ENCODE results near the gene FAM156A. TPM values are rescaled to one million over a fixed set of nuclear protein-coding genes. Genes with fewer than 3 reads are reported as not detected.

Gene FAM156A
- total and polyA plus RNA-seq, 2 donors (not counting 3 experiments of a cell fraction or from before 2014, with no cell fraction given): 15.3 to 16.1 TPM

GRCh38 chrX:52990848-52991247 is 32.5 kb upstream of the FAM156A start:
- Histone ChIP-seq H3K27ac (ENCODE audit: insufficient read depth, low read depth, low read length) (no peak overlapping the region), H4K20me1 (replicated peaks; ENCODE audit: control insufficient read depth, extremely low read depth, insufficient read depth, low read length) (no peaks in the 10 kb centered on the region), H3K79me2 (ENCODE audit: control insufficient read depth, insufficient read depth, low read length) (peaks cover 11% of the 10 kb centered on the region), H2AFZ (ENCODE audit: low read depth, low read length) (no peak overlapping the region), H3K4me1 (ENCODE audit: control insufficient read depth, extremely low read depth, insufficient read depth, low read length) (peaks cover 6% of the 10 kb centered on the region), H3K27me3 (ENCODE audit: control insufficient read depth in 2 of 2, insufficient read depth in 2 of 2, low read length in 2 of 2) (no peaks in the 10 kb centered on the region), H3K9me3 (replicated peaks; ENCODE audit: control insufficient read depth, insufficient read depth, low read length) (no peaks in the 10 kb centered on the region), H3K4me2 (ENCODE audit: insufficient read depth, low read length) (no peak overlapping the region), H3K9me1 (replicated peaks; ENCODE audit: control insufficient read depth, extremely low read depth, insufficient read depth, low read length) (no peaks in the 10 kb centered on the region), H3K36me3 (ENCODE audit: control insufficient read depth in 2 of 2, extremely low read depth in 1 of 2, insufficient read depth in 2 of 2, low read length in 2 of 2) (no peaks in the 10 kb centered on the region), H3K4me3 (replicated peaks in 1 of 3; ENCODE audit: insufficient read depth in 1 of 3, low read depth in 1 of 3, low read length in 3 of 3) (no peak overlapping the region), H3K9ac (replicated peaks; ENCODE audit: extremely low read depth, insufficient read depth, low read length) (no peak overlapping the region)
- FAIRE-seq: no peak
- DNase-seq (ENCODE audit: low read depth, low spot score): no peak
- ChIA-PET POLR2A (no interaction called here), CTCF (no interaction called here)
- intact Hi-C loops (cut with micrococcal nuclease) (no loop called here), dilution Hi-C loops (cut with MboI; ENCODE audit: extremely low pct_ligation_motif_present, low sequenced_read_pairs) (no loop called here)
- TF ChIP-seq, protein P1, sequence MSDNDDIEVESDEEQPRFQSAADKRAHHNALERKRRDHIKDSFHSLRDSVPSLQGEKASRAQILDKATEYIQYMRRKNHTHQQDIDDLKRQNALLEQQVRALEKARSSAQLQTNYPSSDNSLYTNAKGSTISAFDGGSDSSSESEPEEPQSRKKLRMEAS (IDR thresholded peaks at IDR 0.05; ENCODE audit: insufficient read depth, insufficient read length): no peak
- TF ChIP-seq FOS (IDR thresholded peaks at IDR 0.05; ENCODE audit: borderline replicate concordance, insufficient read depth, low read length) (no peak), EZH2 (IDR thresholded peaks at IDR 0.05; ENCODE audit: borderline replicate concordance, low read depth, low read length, severe bottlenecking) (no peak), MYC (IDR thresholded peaks at IDR 0.05; ENCODE audit: low read depth, low read length) (no peak), JUN (IDR thresholded peaks at IDR 0.05; ENCODE audit: borderline replicate concordance, insufficient read depth, insufficient read length, low read depth) (no peak), CTCF (IDR thresholded peaks at IDR 0.05; ENCODE audit: extremely low read depth in 1 of 2, insufficient read depth in 1 of 2, low read depth in 1 of 2, low read length in 2 of 2) (no peak), POLR2AphosphoS5 (IDR thresholded peaks at IDR 0.05; ENCODE audit: insufficient read depth, low read depth, low read length) (no peak), GATA2 (IDR thresholded peaks at IDR 0.05; ENCODE audit: insufficient read depth, insufficient read length, low read depth, low read length) (no peak), POLR2A (IDR thresholded peaks at IDR 0.05; ENCODE audit: low read depth, low read length) (no peak)
- BruUV-seq (replicated peaks): no TSS peak
